IPS-18c (cell line): ENCODE results near the gene ARL6.

Source experiments
- H3K4me3 ChIP-seq: 2 replicates; pipeline ENCODE4 v1.7.0; 2013; ENCODE audit warnings: low read depth, mild to moderate bottlenecking, low read length, moderate library complexity; ENCODE audit not compliant: insufficient read depth
- H3K9me3 ChIP-seq: one replicate; pipeline ENCODE4 v1.6.1; 2013; ENCODE audit warnings: mild to moderate bottlenecking, low read length, moderate library complexity; ENCODE audit not compliant: control insufficient read depth, insufficient read depth

Gene ARL6

GRCh38 chr3:97841304-97841703 is 76.7 kb downstream of the ARL6 start:
- no peak overlapping the region for H3K4me3 ChIP-seq
- no peaks in the 10 kb centered on the region for H3K9me3 ChIP-seq

- H3K4me3 ChIP-seq = no peak overlapping the region
- no peaks in the 10 kb centered on the region for H3K9me3 ChIP-seq
Observed at GRCh38 chr3:97841956-97842355, 77.4 kb downstream of the ARL6 start.

- H3K9me3 ChIP-seq = no peaks in the 10 kb centered on the region
- no peak overlapping the region for H3K4me3 ChIP-seq
Observed at GRCh38 chr3:97848779-97849178, 84.2 kb downstream of the ARL6 start.
